ENCODE results near the gene CMSS1. TPM values are rescaled to one million over a fixed set of nuclear protein-coding genes. Genes with fewer than 3 reads are reported as not detected.

The CMSS1 gene
- total and polyA plus RNA-seq, 8 donors: 14.4 to 29.9 (median 15.9) TPM

DNA sequence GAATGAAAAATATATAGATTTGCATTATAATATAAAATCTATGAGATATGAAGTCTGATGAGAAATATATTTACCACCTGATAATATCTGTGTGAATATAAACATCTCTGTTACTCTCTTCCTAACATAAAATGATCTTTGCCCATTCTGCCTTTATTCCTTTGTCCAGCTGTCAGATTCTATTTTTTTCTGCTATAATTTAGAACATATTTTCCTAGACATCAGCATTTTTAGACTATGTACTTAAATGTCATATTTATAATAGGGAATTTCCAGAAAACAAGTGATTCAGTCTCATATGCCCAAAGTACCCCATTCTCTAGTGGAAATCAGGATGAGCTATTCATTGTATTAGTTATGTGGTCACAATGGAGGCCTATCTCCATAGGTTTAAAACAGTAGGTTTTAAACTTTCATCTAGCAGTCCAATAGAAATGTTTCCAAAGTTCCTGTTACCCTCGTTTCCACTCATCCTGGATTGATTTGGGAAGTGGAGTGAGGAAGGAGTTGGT, 213.3 kb downstream of the CMSS1 start:
- Histone ChIP-seq H3K27me3 (no peaks in the 10 kb centered on the region), H3K27ac (no peak overlapping the region), H3K9me3 (no peaks in the 10 kb centered on the region), H3K36me3 (no peaks in the 10 kb centered on the region), H3K4me3 (no peak overlapping the region), H3K4me1 (peaks cover 13 to 23% (median 21%) of the 10 kb centered on the region in 3 donors)
- intact Hi-C loops (cut with DNase I): no loop called here
- FAIRE-seq (no peak), DNase-seq (no peak), ATAC-seq (no peak)
- WGBS, 2 donors: 90 to 92% methylated on average over 1 of the region's 1 CpG
- TF ChIP-seq, protein P1, sequence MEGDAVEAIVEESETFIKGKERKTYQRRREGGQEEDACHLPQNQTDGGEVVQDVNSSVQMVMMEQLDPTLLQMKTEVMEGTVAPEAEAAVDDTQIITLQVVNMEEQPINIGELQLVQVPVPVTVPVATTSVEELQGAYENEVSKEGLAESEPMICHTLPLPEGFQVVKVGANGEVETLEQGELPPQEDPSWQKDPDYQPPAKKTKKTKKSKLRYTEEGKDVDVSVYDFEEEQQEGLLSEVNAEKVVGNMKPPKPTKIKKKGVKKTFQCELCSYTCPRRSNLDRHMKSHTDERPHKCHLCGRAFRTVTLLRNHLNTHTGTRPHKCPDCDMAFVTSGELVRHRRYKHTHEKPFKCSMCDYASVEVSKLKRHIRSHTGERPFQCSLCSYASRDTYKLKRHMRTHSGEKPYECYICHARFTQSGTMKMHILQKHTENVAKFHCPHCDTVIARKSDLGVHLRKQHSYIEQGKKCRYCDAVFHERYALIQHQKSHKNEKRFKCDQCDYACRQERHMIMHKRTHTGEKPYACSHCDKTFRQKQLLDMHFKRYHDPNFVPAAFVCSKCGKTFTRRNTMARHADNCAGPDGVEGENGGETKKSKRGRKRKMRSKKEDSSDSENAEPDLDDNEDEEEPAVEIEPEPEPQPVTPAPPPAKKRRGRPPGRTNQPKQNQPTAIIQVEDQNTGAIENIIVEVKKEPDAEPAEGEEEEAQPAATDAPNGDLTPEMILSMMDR (IDR thresholded peaks at IDR 0.05): no peak

DNA sequence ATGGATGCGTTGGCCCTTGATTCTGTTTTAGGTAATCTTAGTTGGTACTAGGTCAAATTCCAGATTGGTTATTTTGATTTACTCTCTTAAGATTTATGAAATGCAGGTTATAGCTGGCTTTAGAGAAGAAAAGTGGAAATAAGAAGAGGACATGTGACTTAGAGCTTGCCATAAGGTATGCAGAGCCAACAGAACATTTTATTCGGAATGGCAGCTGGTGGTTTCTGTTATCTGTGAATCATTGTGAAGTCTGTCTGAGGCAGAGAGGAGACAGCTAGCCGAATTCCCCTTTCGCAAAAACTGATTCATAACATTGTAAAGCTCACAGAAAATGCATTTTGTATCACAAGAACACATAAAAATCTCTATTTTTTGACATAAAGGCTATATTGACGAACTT, 214.6 kb downstream of the CMSS1 start:
- peak; percentile 41 for FAIRE-seq
- Histone ChIP-seq H3K27me3 (no peaks in the 10 kb centered on the region), H3K36me3 (no peaks in the 10 kb centered on the region), H3K4me1 (peaks cover 13 to 23% (median 21%) of the 10 kb centered on the region in 3 donors), H3K27ac (peak overlapping the region in 1 of 4 donors; percentile 52), H3K4me3 (no peak overlapping the region), H3K9me3 (no peaks in the 10 kb centered on the region)
- TF ChIP-seq, protein P1 (IDR thresholded peaks at IDR 0.05): no peak
- ATAC-seq: peak in 1 of 4 donors; percentile 35
- intact Hi-C loops (cut with DNase I): no loop called here
- WGBS, 2 donors: 76 to 79% methylated on average over 5 of the region's 5 CpGs
- no peak for DNase-seq

GRCh38 chr3:100033184-100033583, 215.5 kb downstream of the CMSS1 start:
- peak in 1 of 6 donors; percentile 40 for DNase-seq
- no peaks in the 10 kb centered on the region for H3K9me3 ChIP-seq
- TF ChIP-seq, protein P1 (IDR thresholded peaks at IDR 0.05): no peak
- H3K27ac ChIP-seq: peak overlapping the region in 1 of 4 donors; percentile 52
- H3K4me3 ChIP-seq: no peak overlapping the region
- H3K4me1 ChIP-seq: peaks cover 13 to 23% (median 15%) of the 10 kb centered on the region in 3 donors
- intact Hi-C loops (cut with DNase I): no loop called here
- ATAC-seq: peak; percentile 24 to 85 (median 62)
- H3K27me3 ChIP-seq: no peaks in the 10 kb centered on the region
- 9 to 10% methylated on average over 1 of the region's 1 CpG for WGBS, 2 donors
- no peaks in the 10 kb centered on the region for H3K36me3 ChIP-seq
- FAIRE-seq: no peak

DNA sequence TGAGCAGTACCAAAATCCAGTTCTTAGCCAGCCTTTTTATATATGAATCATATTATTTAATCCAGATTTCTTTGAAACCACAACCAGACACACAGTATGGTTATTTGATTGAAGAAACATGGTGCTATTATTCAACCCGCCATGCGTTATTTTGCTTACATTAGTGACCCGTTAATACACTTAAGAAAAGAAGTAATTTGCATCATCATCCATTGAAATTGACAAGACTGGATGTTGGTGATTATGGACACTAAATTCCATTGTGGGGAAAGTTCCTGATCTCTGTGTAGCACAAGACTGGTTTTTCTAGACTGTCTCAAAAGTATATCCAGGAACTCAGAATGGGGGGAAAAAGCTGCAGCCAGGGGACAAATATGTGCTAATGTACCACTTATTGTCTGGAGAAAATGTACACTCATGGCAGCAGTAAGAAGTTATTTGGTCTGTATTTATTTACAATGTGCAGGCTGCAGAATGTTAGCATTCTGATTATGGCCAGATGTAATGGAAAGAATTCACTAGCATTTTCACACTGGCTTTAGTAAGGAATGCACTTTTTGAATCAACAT, 216.3 kb downstream of the CMSS1 start:
- FAIRE-seq: no peak
- no peaks in the 10 kb centered on the region for H3K9me3 ChIP-seq
- TF ChIP-seq, protein P1 (IDR thresholded peaks at IDR 0.05): no peak
- H3K36me3 ChIP-seq: no peaks in the 10 kb centered on the region
- intact Hi-C loops (cut with DNase I): no loop called here
- H3K4me3 ChIP-seq: no peak overlapping the region
- no peak for DNase-seq
- peak overlapping the region in 2 of 4 donors; percentile 37 to 52 for H3K27ac ChIP-seq
- no peaks in the 10 kb centered on the region for H3K27me3 ChIP-seq
- peaks cover 13 to 23% (median 16%) of the 10 kb centered on the region in 3 donors for H3K4me1 ChIP-seq
- peak in 1 of 4 donors; percentile 51 for ATAC-seq
- WGBS, 2 donors: 91 to 94% methylated on average over 3 of the region's 3 CpGs

GRCh38 chr3:100039075-100039474, 221.4 kb downstream of the CMSS1 start:
- DNase-seq (no peak), FAIRE-seq (peak; percentile 81), ATAC-seq (peak in 2 of 4 donors; percentile 7 to 14)
- peak overlapping the region in 2 of 4 donors; percentile 4 to 20 for H3K27ac ChIP-seq
- intact Hi-C loops (cut with DNase I): no loop called here
- H3K36me3 ChIP-seq: no peaks in the 10 kb centered on the region
- TF ChIP-seq, protein P1 (IDR thresholded peaks at IDR 0.05): no peak
- peaks cover 16 to 40% (median 37%) of the 10 kb centered on the region in 3 donors for H3K4me1 ChIP-seq
- no peaks in the 10 kb centered on the region for H3K27me3 ChIP-seq
- H3K9me3 ChIP-seq: no peaks in the 10 kb centered on the region
- no peak overlapping the region for H3K4me3 ChIP-seq
